Prostate gland (tissue), 2 donors: Measurements from ENCODE around the gene UTP20.

ENCODE experiments used
- CTCF ChIP-seq, 4 experiments: fragments of 200-600 bp in 2 of 4; fragments of 450-650 bp in 2 of 4; sonication (generic) in 2 of 4; IDR thresholded peaks; 1 replicate in 3 of 4; 2 replicates in 1 of 4; pipeline ENCODE4 v1.5.1; 2016 to 2019; ENCODE audit warnings: antibody characterized with exemption in 4 of 4, mild to moderate bottlenecking in 2 of 4, moderate library complexity in 2 of 4
- POLR2A ChIP-seq: fragments of 450-650 bp; IDR thresholded peaks from one replicate; pipeline ENCODE4 v1.6.1; 2016; ENCODE audit warnings: antibody characterized with exemption, mild to moderate bottlenecking

DNA sequence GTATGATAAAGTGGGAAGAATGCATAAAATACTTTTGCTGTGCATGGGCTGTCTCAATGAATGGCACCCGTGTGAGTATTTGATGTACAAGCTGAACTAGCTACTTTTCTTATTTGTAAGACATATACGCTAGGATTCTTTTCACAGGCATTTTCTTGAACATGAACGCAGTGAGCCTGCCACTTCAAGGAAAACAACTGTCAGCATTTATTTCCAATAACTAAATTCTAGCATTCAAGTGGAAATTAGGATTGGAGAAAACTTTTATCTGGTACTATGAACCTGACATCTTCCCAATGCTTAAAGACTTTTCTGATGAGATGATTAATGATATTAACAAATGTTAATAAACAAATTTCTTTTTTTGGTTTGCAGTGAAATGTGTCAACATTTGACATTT, 45.7 kb downstream of the UTP20 start:
- no peak for TF ChIP-seq CTCF (IDR thresholded peaks at IDR 0.05)
- no peak for TF ChIP-seq POLR2A
